Ishikawa (cell line): Measurements from ENCODE around the gene PKP3.

Source experiments
- CEBPB ChIP-seq: IDR thresholded peaks from 2 replicates; pipeline ENCODE4 v1.6.1; 2012
- CREB1 ChIP-seq: IDR thresholded peaks from 2 replicates; pipeline ENCODE4 v1.6.1; 2012; ENCODE audit warnings: low read depth
- EGR1 ChIP-seq: IDR thresholded peaks from 2 replicates; pipeline ENCODE4 v1.6.1; 2012
- EP300 ChIP-seq: IDR thresholded peaks from 2 replicates; pipeline ENCODE4 v1.6.1; 2012; ENCODE audit warnings: borderline replicate concordance
- FOXM1 ChIP-seq: IDR thresholded peaks from 2 replicates; pipeline ENCODE4 v1.6.1; 2012; ENCODE audit warnings: low read depth, borderline replicate concordance
- MAX ChIP-seq: IDR thresholded peaks from 2 replicates; pipeline ENCODE4 v1.6.1; 2012
- NFIC ChIP-seq: IDR thresholded peaks from 2 replicates; pipeline ENCODE4 v1.6.1; 2012
- RAD21 ChIP-seq: IDR thresholded peaks from 2 replicates; pipeline ENCODE4 v1.6.1; 2012; ENCODE audit warnings: low read depth
- REST ChIP-seq: IDR thresholded peaks from 2 replicates; pipeline ENCODE4 v1.6.1; 2012; ENCODE audit warnings: low read depth, mild to moderate bottlenecking
- TAF1 ChIP-seq: IDR thresholded peaks from 2 replicates; pipeline ENCODE4 v1.6.1; 2012; ENCODE audit warnings: low read depth, mild to moderate bottlenecking
- TCF12 ChIP-seq: IDR thresholded peaks from 2 replicates; pipeline ENCODE4 v1.6.1; 2012; ENCODE audit warnings: low read depth
- TEAD4 ChIP-seq: IDR thresholded peaks from 2 replicates; pipeline ENCODE4 v1.6.1; 2012
- USF1 ChIP-seq: IDR thresholded peaks from 2 replicates; pipeline ENCODE4 v1.6.1; 2012
- YY1 ChIP-seq: IDR thresholded peaks from 2 replicates; pipeline ENCODE4 v1.6.1; 2012; ENCODE audit warnings: low read depth
- ZBTB7A ChIP-seq: IDR thresholded peaks from 2 replicates; pipeline ENCODE4 v1.6.1; 2012; ENCODE audit warnings: low read depth

Gene PKP3

GRCh38 chr11:369336-370018, 24.5 kb upstream of the PKP3 start, which contains the start of gene B4GALNT4:
B4GALNT4 (plus strand) TSS chr11:369499; CDS start chr11:369804, 305 bp downstream.
- TF ChIP-seq FOXM1 (no peak), MAX (peak; percentile 60; the same call in 1 of the 2 replicates), YY1 (0 out of 2 replicates have a peak, but pooled peaks have one; percentile 26), USF1 (no peak), EGR1 (no peak)

- peak; percentile 42; the same call in 1 of the 2 replicates for TF ChIP-seq ZBTB7A
- no peak for TF ChIP-seq RAD21
- no peak for TF ChIP-seq YY1
- TF ChIP-seq REST: no peak
Observed at GRCh38 chr11:370070-370941, 23.7 kb upstream of the PKP3 start.

- TF ChIP-seq CEBPB (no peak), RAD21 (no peak), EP300 (no peak), ZBTB7A (no peak), TEAD4 (no peak), NFIC (no peak), FOXM1 (no peak), YY1 (no peak), EGR1 (no peak), TAF1 (no peak), USF1 (no peak), TCF12 (no peak)
Observed at GRCh38 chr11:371051-371450, 23.0 kb upstream of the PKP3 start.

GRCh38 chr11:371716-372590, 22.1 kb upstream of the PKP3 start:
- TF ChIP-seq CREB1 (no peak), FOXM1 (no peak), RAD21 (no peak), TEAD4 (no peak), TCF12 (no peak), MAX (no peak), EGR1 (no peak), NFIC (no peak), ZBTB7A (no peak), REST (no peak), EP300 (no peak), CEBPB (no peak), TAF1 (no peak), USF1 (no peak), YY1 (no peak)
